ENCODE results near the gene MOB3B. TPM values are rescaled to one million over a fixed set of nuclear protein-coding genes. Genes with fewer than 3 reads are reported as not detected.

The MOB3B gene
- total RNA-seq, 1 donor from 2014 or later = 3.8 TPM

DNA sequence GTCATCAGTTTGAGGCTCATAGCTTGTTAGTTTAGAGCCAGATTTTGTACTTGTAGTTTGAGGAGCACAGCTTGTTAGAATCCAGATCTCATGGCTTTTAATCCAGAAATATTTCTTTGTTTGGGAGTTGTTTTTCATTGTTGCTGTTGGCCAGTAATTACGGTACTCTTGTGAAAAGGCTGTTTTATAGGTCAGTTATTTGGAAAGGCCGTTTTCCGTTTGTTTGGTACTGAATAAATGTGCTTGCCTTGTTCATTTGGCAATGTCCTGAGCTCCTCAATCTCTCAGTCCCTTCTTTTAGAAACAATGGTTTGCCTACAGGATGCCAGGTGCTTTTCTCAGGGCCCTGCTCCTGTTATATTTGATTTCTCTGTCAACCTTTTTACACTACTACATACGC is 4.5 kb upstream of the MOB3B start:
- no peak for DNase-seq (ENCODE audit: low spot score)
- Mint-ChIP-seq H3K9me3 (ENCODE audit: low read depth) (no peaks in the 10 kb centered on the region), H3K4me1 (ENCODE audit: low read depth) (peaks cover 25% of the 10 kb centered on the region), H3K27ac (ENCODE audit: unreplicated experiment) (no peak overlapping the region), H3K27me3 (ENCODE audit: low read depth) (peaks cover 5% of the 10 kb centered on the region), H3K36me3 (ENCODE audit: low read depth) (peaks cover 2% of the 10 kb centered on the region), H3K4me3 (ENCODE audit: unreplicated experiment) (no peak overlapping the region)
- TF ChIP-seq, protein P1, sequence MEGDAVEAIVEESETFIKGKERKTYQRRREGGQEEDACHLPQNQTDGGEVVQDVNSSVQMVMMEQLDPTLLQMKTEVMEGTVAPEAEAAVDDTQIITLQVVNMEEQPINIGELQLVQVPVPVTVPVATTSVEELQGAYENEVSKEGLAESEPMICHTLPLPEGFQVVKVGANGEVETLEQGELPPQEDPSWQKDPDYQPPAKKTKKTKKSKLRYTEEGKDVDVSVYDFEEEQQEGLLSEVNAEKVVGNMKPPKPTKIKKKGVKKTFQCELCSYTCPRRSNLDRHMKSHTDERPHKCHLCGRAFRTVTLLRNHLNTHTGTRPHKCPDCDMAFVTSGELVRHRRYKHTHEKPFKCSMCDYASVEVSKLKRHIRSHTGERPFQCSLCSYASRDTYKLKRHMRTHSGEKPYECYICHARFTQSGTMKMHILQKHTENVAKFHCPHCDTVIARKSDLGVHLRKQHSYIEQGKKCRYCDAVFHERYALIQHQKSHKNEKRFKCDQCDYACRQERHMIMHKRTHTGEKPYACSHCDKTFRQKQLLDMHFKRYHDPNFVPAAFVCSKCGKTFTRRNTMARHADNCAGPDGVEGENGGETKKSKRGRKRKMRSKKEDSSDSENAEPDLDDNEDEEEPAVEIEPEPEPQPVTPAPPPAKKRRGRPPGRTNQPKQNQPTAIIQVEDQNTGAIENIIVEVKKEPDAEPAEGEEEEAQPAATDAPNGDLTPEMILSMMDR (IDR thresholded peaks at IDR 0.05) = no peak

DNA sequence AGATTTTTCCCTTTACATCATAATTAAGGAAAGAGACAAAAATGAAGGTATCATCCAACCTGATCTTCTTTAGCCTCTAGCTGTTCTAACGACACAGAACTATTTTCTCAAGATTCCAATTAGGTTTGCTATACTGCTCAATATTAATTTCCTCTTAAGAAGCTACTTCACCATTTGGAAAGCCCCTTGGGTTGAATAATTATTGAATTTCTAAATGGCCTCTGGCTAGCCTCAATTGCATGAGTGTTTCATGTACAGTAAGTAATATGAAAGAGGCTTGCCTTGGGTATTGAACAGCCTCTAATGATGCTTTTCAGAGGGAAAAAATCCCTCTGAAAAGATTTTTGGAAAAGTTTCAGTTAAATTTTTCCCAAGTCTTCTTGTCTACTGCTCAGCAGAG is 3.7 kb upstream of the MOB3B start:
- Mint-ChIP-seq H3K36me3 (ENCODE audit: low read depth) (peaks cover 2% of the 10 kb centered on the region), H3K9me3 (ENCODE audit: low read depth) (no peaks in the 10 kb centered on the region), H3K4me1 (ENCODE audit: low read depth) (peaks cover 30% of the 10 kb centered on the region), H3K27ac (ENCODE audit: unreplicated experiment) (no peak overlapping the region), H3K27me3 (ENCODE audit: low read depth) (peaks cover 5% of the 10 kb centered on the region), H3K4me3 (ENCODE audit: unreplicated experiment) (no peak overlapping the region)
- TF ChIP-seq, protein P1 (IDR thresholded peaks at IDR 0.05) = no peak
- no peak for DNase-seq (ENCODE audit: low spot score)

DNA sequence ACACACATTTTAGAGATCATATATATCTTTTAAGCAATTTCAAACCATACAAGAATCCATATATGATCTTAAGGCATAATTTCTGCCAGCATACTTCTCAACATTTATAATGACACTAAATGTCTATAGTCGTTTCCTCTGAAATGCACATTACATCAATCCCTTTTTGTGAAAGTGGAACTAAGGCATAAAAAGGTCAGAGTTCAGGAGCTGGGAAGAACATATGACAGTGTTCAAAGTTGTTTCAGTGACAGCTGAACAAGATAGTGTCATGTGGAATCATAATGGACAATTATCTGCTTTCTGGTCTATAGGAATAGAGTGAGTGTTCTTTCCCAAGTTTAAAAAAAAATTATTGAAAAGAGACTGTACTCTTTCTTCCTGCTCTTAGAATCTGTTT is 2.4 kb upstream of the MOB3B start:
- DNase-seq (ENCODE audit: low spot score) = no peak
- Mint-ChIP-seq H3K27me3 (ENCODE audit: low read depth) (peaks cover 5% of the 10 kb centered on the region), H3K9me3 (ENCODE audit: low read depth) (no peaks in the 10 kb centered on the region), H3K4me3 (ENCODE audit: unreplicated experiment) (no peak overlapping the region), H3K27ac (ENCODE audit: unreplicated experiment) (no peak overlapping the region), H3K4me1 (ENCODE audit: low read depth) (peaks cover 33% of the 10 kb centered on the region), H3K36me3 (ENCODE audit: low read depth) (peaks cover 2% of the 10 kb centered on the region)
- TF ChIP-seq, protein P1 (IDR thresholded peaks at IDR 0.05) = no peak

DNA sequence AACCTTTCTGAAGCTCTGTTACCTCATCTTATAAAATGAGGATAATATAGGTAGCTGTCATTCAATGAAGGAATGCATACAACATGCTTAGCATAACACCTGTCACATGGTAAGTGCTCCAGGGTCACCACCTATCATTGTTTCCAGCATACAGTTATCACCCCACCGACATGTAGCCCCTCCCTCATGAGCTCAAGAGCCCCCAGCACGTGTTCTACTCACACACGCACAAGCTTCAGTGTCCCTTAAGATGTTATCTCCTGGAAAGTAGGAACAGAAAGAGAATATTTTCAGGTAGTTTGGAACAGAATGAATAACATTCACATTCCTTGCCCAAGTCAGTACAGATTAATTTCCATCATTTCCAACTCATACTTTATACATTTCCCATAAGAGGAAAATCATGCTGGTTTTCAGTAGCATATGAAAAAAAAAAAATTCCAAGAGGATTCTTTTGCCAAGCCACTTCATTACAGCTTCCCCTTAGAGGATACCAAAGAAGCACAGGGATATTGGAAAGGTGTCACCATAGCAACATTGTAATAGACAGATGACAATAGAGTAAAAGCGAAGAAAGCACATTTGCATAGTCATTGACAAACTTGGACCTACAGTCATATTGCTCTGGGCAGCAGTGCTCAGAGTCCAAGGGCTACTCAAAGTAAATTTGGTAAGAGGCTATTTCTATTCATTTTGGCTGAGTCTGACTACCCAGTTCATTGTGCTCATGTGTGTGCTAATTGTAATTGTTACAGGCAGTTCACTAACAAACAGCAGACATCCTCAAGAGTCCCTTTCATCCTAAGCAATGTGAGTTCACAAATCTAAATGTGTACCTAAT is 1.5 kb upstream of the MOB3B start:
- DNase-seq (ENCODE audit: low spot score) = no peak
- Mint-ChIP-seq H3K9me3 (ENCODE audit: low read depth) (no peaks in the 10 kb centered on the region), H3K4me1 (ENCODE audit: low read depth) (peaks cover 30% of the 10 kb centered on the region), H3K36me3 (ENCODE audit: low read depth) (peaks cover 2% of the 10 kb centered on the region), H3K27ac (ENCODE audit: unreplicated experiment) (no peak overlapping the region), H3K4me3 (ENCODE audit: unreplicated experiment) (no peak overlapping the region), H3K27me3 (ENCODE audit: low read depth) (peaks cover 5% of the 10 kb centered on the region)
- TF ChIP-seq, protein P1 (IDR thresholded peaks at IDR 0.05) = no peak

DNA sequence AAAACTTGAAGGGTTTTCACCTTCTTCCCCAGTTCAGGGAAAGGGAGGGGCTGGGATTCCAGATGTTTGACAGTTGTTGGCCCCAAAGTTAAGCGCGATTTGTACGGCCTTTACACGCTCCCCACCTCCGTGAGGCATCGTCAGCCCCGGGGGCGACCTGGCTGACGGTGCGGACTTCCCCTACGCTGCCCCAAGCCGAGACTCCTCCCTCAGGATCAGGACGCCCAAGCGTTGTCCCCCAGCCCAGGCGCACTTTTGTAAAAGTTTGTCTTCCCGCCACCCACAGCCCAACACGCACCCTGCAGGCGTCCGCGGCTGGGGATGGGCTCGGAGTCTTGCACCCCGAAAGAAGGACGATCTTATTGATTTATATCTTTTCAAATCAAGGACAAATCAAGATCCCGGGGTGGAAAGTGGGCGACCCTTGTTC is 713 bp downstream of the MOB3B start:
- Mint-ChIP-seq H3K4me1 (ENCODE audit: low read depth) (peaks cover 26% of the 10 kb centered on the region), H3K27ac (ENCODE audit: unreplicated experiment) (no peak overlapping the region), H3K9me3 (ENCODE audit: low read depth) (no peaks in the 10 kb centered on the region), H3K4me3 (ENCODE audit: unreplicated experiment) (peak overlapping the region; percentile 88), H3K36me3 (ENCODE audit: low read depth) (peaks cover 3% of the 10 kb centered on the region), H3K27me3 (ENCODE audit: low read depth) (peaks cover 12% of the 10 kb centered on the region)
- TF ChIP-seq, protein P1 (IDR thresholded peaks at IDR 0.05) = no peak
- DNase-seq (ENCODE audit: low spot score) = no peak

Data from chondrocyte (in vitro differentiated cells).